HG03135 (cell line): ENCODE measurements around the gene PHLPP1.

Experiments
- ATAC-seq: cut with Tn5 transposase; IDR thresholded peaks from one replicate; pipeline ENCODE4 v1.9.1; 2021; ENCODE audit warnings: mild to moderate bottlenecking, moderate library complexity; ENCODE audit not compliant: unreplicated experiment

The PHLPP1 gene

DNA sequence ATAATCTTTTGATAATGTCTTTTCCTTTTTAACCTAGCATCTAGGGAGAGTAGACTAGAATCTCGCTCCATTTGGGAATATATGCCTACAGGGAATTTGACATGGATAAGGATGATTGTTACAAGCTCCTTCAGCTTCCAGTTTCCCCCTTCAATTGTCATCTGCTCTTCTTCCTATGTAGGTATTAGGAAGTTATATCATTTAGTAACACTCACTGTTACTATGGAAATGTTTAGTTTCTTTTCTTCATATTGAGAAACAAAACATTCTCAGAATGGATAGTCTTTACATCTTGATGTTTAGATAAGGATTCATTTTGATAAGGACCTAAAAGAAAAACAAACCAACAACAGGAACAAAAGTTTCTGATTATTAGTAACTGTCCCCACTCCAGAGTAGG, 127.6 kb downstream of the PHLPP1 start:
- no peak for ATAC-seq

DNA sequence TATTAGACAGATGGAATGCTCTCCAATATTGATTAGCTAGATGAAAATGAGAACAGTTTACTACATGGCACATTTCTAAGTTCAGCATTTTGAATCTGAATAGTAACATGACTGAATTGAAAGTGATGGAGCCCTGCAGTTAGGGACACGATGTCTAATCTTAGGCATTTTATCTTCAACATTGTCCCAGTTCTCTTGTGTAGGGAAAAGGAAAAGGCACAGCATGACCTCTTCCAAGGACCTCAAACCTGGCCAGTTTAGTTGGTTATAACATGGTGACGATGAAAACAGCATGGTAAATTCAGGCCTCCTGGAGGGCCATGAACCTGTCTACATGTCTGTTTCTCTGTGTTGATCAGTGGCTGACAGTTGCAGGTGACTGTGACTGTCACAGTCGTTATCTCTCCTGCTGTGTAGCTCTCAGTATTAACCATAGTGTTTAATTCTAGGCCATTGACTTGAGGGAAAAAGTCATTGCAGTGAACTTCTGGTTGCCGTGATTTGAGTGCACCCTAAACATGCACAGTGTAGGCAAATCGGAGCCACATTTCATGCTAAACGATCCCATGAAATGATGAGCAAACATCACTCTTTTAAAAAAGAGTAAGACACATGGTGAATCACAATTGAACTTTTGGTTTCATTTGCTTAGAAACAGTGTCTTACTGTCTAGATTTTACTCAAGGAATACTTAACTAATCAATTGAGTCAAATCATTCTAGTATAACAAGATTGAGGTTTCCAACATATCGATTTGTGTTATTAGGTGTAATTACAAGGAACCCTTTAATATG, 129.7 kb downstream of the PHLPP1 start:
- ATAC-seq: peak; percentile 58

DNA sequence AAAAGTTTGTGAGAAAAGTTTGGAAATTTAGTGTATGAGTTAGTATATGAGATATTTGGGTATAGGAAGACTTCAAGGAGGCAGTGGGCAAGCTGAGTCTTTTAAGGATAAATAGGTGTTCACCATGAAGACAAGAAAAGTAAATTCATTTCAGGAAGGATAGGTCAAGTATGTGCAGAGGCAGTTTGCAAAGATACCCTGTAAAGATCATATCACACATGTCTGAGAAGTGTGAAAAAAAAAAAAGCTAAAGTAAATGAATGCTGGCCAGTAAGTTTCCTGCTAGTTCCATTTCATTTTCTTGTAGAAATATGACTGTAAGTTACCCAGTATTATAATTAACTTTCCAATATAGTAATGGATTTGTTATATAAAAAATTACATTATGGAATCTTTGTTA, 131.0 kb downstream of the PHLPP1 start:
- ATAC-seq: no peak

DNA sequence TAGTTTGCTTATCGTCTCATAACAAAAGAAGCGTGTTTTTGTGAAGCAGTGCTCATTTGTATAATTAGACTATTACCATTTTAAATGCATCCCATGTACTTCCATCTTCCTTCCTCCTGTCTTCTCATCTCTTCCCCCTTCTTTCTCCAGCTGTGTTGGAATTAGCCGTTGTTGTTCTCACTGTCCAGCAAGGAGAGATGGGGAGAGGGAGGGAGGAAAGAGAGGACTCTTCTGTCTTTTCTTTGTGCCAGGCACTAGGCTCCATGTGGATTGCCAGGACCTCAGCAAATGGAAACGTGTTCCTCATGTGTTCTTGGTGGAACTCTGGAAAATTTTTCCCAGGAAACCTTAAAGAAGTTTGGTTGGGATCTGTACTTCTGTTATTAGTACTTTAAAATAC, 131.7 kb downstream of the PHLPP1 start:
- ATAC-seq: no peak

DNA sequence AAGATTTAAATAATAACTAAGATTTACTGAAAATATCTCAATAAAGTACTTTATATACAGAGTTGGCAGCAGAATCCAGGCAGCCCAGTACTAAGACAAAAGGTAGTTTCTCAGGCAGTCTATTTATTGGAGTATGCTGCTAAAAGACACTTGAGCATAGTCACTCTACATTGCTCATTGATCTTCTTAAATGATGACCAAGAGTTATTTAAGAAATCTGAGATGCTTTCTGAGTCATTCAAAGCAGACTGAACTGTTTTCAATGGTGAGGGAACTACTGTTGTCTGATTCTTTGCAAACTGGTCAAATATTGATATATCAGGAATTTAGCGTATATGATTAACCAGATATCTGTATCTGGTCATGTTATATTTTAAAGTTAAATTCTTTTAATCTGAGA, 133.6 kb downstream of the PHLPP1 start:
- no peak for ATAC-seq

DNA sequence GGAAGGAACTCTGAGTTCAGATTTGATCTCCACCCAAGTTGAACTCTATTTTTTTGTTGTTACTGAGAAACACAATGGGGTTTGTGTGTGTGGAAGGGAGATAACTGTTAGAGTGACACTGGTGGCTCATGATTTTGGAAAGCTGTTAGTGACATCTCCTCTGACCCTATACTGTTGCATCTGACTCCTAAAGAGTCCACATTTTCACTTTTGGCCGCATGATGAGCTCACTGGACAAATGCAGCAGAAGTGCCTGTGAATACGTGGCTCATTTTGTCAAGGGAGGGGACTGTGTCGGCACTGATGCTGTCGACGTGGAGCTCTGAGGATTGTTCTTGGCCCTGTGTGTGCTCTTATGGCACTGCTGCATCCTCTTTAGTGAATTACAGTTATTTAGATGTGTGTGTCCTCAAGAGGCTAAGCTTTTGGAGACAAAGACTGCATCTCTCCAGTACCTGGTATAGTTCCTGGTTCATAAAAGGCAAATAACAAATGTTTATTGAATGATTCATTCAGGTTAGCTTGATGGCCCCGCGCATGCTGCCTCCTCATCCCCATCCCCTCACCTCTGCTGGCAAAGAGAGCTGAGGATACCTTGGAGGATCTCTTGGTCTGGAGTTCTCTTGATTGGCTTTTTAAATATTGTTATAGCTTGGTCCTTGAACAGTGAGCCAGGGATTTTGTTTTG, 135.4 kb downstream of the PHLPP1 start:
- no peak for ATAC-seq

DNA sequence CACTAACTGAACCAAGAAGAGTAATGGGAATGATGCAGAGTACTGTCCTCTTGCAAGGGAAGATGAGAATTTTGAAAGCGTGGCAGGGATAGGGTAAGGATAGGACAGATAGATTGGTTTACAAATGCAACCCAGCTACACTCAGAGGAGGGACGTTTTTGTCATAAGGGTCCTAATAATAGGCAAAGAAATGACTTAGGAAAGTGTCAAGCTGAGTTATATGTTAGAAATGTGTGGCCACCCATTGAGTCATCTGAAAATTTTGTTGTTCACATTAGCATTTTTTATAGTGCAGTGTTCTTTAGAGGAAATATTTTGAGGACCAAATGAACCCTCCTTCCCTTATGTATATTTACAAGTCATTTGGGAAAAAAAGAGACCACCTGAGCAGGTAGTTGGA, 137.5 kb downstream of the PHLPP1 start:
- ATAC-seq: no peak

DNA sequence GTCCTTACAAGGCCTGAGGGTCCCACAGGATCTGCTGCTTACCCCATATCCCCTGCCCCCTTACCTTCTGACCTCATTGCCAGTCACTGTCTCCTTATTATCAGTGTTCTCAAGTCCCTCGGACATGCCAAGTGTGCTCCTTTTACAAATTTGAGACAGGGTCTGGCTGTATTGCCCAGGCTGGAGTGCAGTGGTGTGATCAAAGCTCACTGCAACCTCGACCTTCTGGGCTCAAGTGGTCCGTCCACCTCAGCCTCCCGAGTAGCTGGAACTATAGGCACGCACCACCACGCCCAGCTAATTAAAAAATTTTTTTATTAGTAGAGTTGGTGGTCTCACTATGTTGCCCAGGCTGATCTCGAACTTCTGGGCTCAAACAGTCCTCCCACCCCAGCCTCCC, 141.0 kb downstream of the PHLPP1 start:
- no peak for ATAC-seq

DNA sequence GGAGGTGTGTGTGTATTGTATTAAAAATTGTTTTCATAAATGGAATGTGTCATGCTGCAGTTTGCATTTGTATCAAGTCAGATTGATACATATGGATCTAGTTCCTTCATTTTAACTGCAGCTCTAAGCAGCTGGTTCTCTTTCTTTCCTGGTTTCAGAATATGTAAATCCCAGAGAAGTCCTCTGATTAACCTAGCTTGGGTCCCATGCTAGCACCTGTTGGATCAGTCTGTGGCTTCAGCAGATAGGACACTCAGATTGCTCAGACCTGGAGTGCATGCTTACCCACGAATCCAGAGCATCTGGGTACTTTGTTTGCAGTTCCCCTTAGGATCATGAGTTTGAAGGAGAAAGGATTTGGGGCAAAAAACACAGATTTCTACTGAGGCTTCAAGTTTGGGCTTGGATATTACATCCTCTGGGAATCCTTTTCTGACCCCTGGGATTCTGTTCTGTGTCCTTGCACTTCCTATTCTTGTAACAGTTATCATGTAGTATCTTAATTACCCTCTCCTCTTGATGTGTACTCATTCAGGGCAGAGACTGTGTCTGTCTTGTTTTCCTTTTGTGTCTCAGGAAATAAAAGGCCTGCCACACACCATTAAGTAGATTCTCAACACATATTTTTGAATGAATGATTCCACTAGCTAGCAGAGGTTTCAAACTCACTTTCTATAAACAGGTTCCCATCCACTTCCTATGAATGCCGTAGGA, 142.1 kb downstream of the PHLPP1 start:
- ATAC-seq: no peak

DNA sequence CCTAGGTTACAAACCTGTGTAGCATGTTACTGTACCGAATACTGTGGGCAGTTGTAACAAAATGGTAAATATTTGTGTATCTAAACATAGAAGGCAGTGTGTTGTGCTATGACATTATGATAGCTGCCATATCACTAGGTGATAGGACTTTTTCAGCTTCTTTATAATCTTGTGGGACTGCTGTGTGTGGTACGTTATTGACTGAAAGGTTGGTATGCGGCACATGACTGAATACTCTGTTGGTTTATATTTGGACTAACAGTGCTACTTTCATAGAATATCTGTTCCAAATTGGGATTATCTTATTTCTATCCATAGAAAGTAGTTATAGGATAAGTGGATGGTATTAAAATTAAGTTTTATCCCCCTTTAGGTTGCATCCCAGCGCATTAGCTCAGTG, 144.7 kb downstream of the PHLPP1 start:
- no peak for ATAC-seq

DNA sequence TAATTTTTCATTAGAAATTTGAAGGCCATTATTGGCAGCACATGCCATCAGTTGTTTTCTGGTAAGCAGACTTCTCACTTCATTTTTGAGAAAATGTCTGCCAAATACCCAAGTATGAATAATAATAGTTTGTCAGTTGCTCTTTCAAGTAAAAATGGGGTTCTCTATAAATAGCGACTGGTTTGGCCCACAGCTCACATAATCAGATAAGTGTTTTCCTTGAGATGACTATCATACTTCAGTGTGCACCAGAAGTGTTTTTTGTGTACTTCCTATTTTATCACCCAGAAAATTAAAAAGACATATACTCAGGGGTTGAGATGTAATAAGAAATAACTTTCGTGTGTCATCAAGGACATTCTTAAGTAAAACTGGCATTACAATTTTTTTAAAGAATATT, 147.1 kb downstream of the PHLPP1 start:
- ATAC-seq: no peak

DNA sequence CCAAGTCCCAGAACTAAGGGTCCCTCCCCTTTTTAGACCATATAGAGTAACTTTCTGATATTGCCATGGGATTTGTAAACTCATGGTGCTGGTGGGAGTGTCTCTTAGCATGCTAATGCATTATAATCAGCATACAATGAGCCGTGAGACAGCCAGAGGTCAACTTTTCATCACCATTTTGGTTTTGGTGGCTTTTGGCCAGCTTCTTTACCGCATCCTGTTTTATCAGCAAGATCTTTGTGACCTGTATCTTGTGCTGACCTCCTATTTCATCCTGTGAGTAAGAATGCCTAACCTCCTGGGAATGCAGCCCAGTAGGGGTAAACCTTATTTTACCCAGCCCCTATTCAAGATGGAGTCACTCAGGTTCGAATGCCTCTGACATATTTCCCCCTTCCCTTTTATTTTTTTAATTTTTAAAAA, 148.2 kb downstream of the PHLPP1 start:
- no peak for ATAC-seq

DNA sequence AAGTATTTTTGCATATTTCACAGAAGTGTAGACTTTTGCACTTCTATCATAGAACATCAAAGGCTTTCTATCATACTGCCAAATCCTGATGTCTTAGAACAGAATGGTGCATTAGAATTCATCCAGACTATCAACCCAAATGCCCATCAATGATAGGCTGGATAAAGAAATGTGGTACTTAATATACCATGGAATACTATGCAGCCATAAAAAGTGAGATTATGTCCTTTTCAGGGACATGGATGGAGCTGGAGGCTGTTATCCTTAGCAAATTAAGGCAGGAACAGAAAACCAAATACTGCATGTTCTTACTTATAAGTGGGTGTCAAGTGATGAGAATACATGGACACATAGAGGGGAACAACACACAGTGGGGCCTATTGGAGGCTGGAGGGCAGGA, 150.2 kb downstream of the PHLPP1 start:
- ATAC-seq: no peak

DNA sequence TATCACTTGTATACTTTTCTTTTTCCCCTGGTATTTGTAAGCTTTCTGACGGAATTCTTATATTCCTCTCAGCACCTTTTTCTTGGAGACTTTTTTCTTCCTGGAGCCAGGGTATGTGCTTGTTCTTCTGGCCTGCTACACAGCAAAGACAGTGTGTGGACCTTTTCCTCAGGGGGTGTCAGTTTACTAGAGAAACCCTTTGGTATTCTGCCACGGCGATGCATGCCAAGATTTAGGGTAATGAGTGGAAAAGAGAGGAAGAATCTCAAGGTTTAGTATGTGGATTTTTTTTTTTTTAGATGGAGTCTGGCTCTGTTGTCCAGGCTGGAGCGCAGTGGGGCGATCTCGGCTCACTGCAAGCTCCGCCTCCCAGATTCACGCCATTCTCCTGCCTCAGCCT, 152.2 kb downstream of the PHLPP1 start:
- ATAC-seq: no peak

DNA sequence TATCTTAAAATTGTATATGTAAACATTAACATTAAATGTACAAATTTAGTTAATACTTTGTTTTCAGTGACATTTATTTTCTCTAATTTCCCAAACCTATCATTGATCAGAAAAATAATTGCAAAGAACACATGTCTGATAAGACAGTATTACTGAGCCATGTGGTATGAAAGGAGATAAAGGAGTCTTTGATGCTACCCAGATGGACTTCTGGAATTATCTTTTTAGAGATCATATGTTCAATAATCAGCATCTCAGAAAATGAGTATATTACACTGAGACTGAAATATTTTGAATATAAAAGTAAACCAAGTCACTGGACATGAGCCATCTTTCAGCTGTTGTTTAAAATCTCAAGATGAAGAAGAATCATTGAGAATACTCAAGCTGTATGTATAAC, 153.3 kb downstream of the PHLPP1 start:
- no peak for ATAC-seq

DNA sequence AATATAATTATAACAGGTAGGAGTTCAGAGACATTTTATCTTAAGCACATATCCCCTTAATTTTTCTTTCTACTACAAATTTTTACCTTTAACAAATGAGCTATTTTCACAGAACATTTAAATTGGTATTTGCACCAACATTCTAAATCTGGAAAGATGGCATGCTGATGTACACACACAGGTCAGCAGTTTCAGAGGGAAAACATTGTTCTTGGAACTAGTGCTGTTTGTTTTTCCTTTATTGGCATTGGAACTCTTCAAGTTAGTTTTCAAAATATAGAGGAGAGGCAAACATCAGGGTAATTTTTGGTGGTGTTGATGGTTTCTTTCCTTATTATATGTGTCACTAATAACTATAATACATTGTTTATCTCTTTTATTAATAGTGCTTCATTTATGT, 155.3 kb downstream of the PHLPP1 start:
- ATAC-seq: no peak

DNA sequence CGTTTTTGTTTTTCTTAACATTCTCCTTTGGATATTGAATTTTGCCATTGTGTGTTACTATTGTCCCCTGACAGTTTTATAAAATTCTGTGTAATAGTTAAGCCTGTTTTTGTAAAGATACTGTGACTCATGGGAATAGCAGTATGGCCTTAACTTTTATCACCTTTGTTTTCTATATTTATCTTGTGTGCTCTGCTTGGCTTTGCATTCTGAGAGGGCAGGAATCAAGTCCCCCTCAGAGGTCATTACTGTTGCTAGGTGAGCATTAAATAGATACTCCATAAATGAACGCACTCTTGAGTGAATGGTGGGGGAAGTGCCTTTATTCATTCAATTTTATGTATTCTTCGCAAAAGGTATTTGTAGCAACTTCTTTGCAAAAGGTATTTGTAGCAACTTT, 160.0 kb downstream of the PHLPP1 start:
- ATAC-seq: no peak

DNA sequence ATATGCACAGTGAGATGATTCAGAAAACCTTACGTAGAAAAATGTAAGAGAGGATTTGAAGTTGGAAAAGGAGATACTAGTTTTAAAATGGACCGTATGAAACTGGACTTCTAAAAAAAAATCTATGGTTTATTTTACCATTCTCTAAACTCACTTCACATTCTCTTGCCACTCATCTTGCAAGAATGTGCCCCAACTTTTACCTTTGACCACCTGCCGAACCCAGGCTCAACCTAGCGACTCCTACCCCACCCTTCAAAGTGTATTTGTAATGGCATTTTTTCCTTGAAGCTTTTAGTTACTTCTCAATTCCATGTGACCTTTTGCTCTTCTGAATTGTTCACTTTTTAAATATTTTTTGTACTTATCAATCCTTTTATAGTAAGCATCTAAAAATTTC, 160.8 kb downstream of the PHLPP1 start:
- no peak for ATAC-seq

DNA sequence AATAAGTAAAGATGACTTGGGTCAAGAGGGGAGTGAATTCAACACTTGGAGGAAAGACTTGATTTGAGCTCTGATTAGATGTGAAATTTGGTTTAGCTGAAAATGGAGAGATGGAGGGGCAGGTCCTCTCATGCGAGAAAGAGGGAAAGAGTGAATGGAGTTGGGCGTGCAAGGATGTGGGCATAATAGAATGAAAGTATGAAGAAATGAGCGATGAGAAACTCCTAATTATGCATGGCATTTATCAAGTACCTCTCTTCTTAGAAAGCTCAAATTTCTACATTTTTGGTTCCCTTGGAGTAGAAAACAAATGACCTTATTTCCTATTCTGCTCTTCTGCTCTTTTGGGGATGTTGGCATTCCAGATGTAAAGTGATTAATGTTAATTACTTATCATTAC, 161.5 kb downstream of the PHLPP1 start:
- no peak for ATAC-seq

DNA sequence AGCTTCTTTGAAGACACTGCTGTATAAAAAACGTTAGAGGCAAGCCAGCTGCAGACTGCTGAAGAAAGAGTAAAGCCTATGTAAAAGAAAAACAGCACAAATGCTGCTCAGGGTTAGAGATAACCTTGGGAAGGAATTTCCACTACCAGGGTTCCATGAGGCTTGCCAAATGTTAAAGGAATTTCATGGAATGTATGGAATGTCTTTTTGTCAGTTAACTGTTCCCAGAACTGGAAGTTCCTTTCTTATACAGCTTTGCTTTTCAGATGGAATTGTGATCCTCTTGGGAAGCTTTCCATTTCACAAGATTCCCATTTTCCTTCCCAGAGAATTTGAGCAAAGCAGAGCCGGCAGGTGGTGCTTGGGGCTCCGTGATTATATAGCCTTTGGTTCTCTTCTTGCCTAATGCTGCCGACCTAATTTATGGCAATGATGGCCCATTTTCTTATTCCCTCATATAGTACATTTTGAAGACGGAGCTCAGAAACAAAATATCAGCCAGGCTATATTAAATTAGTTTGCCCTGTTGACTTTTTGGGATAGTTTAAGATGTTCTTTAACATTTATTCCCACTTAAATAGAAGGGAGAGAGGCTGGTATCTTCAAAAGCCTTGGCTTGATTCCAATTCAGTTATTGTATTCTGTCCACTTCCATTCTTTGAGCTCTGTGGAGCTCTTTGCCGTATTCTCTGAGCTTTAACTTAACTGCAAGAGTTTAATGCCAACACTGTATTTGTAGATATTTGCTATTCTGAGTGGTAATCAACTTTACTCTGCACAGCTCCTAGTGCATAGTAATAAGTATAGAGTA, 162.3 kb downstream of the PHLPP1 start:
- ATAC-seq: no peak

DNA sequence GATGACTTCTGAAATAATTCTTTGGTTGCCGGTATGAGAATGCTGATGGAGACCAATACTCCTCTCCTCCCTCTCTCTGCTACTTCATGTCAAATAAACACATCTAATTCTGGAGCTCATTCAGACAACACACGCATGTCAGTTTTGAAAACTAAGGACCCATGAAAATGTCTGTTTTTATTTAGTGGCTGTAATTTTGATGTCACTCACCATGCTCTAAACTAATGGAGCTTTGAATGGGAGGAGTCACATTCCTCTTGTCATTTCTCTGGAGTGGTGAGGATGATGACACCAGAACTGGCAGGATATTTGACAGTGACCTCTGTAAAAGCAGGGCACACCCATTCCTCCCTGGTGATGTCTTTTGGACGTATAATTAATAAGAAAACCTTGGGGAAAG, 163.0 kb downstream of the PHLPP1 start:
- ATAC-seq: no peak
